GM21381 (cell line): ENCODE results near the gene ZNF462.

Source experiments
- ATAC-seq: cut with Tn5 transposase; IDR thresholded peaks from one replicate; pipeline ENCODE4 v1.9.1; 2021; ENCODE audit warnings: mild to moderate bottlenecking, moderate library complexity; ENCODE audit not compliant: unreplicated experiment

The ZNF462 gene

GRCh38 chr9:106922026-106922425, 59.1 kb downstream of the ZNF462 start:
- no peak for ATAC-seq

GRCh38 chr9:106925392-106925791, 62.4 kb downstream of the ZNF462 start:
- ATAC-seq = no peak

- no peak for ATAC-seq
Measured at GRCh38 chr9:106927916-106928315, 65.0 kb downstream of the ZNF462 start.

- ATAC-seq = no peak
Measured at GRCh38 chr9:106928350-106928749, 65.4 kb downstream of the ZNF462 start.

- ATAC-seq = no peak
Measured at GRCh38 chr9:106929471-106930177, 66.7 kb downstream of the ZNF462 start.

GRCh38 chr9:106930477-106930876, 67.5 kb downstream of the ZNF462 start:
- ATAC-seq = no peak

GRCh38 chr9:106931466-106931865, 68.5 kb downstream of the ZNF462 start:
- no peak for ATAC-seq

GRCh38 chr9:106932178-106932577, 69.2 kb downstream of the ZNF462 start:
- ATAC-seq = no peak

GRCh38 chr9:106932675-106933074, 69.7 kb downstream of the ZNF462 start:
- no peak for ATAC-seq

GRCh38 chr9:106933470-106933869, 70.5 kb downstream of the ZNF462 start:
- no peak for ATAC-seq

GRCh38 chr9:106934442-106935238, 71.7 kb downstream of the ZNF462 start:
- ATAC-seq = no peak

- no peak for ATAC-seq
Measured at GRCh38 chr9:106936680-106937079, 73.7 kb downstream of the ZNF462 start.

GRCh38 chr9:106941916-106942315, 79.0 kb downstream of the ZNF462 start:
- no peak for ATAC-seq

GRCh38 chr9:106945727-106946660, 83.0 kb downstream of the ZNF462 start:
- ATAC-seq = no peak

GRCh38 chr9:106947106-106947900, 84.3 kb downstream of the ZNF462 start:
- ATAC-seq = no peak

- ATAC-seq = no peak
Measured at GRCh38 chr9:106953174-106953573, 90.2 kb downstream of the ZNF462 start.

GRCh38 chr9:106954558-106954957, 91.6 kb downstream of the ZNF462 start:
- ATAC-seq = no peak

- no peak for ATAC-seq
Measured at GRCh38 chr9:106954974-106955850, 92.2 kb downstream of the ZNF462 start.

- ATAC-seq = no peak
Measured at GRCh38 chr9:106956971-106957370, 94.0 kb downstream of the ZNF462 start.
